Stomach (tissue), 9 donors: ENCODE results near the gene MAG. TPM values are rescaled to one million over a fixed set of nuclear protein-coding genes. Genes with fewer than 3 reads are reported as not detected.
A peak's percentile ranks its signal among the peaks of the same experiment; 100 is the strongest.

Source experiments
- DNase-seq, 2 donors: peaks; one replicate each; pipeline versions ENCODE4 v3.0.0 to v3.0.0-alpha.2; 2013 to 2019
- H3K27ac ChIP-seq, 5 donors: fragments of 200-600 bp in 4 of 5; sonication (generic) in 4 of 5; one replicate each; pipeline ENCODE4 v1.5.1; 2013 to 2019; ENCODE audit warnings: mild to moderate bottlenecking in 1 of 5, moderate library complexity in 1 of 5
- H3K27me3 ChIP-seq, 3 donors: fragments of 200-600 bp; sonication (generic); one replicate each; pipeline ENCODE4 v1.5.1; 2017 to 2019; ENCODE audit warnings: mixed run types in 1 of 3
- H3K36me3 ChIP-seq, 4 donors: fragments of 200-600 bp; sonication (generic); 1 replicate in 3 of 4; 2 replicates in 1 of 4; pipeline ENCODE4 v1.5.1; 2016 to 2019
- H3K4me1 ChIP-seq, 4 donors: fragments of 200-600 bp; sonication (generic); one replicate each; pipeline ENCODE4 v1.5.1; 2016 to 2019
- H3K4me3 ChIP-seq, 4 donors: fragments of 200-600 bp; sonication (generic) in 3 of 4; one replicate each; pipeline ENCODE4 v1.5.1; 2016 to 2019; ENCODE audit warnings: mild to moderate bottlenecking in 1 of 4
- H3K9me3 ChIP-seq, 4 donors: fragments of 200-600 bp; sonication (generic); one replicate each; pipeline ENCODE4 v1.5.1; 2016 to 2019
- CTCF ChIP-seq, 7 experiments: fragments of 450-650 bp in 4 of 7; fragments of 200-600 bp in 3 of 7; sonication (generic) in 3 of 7; IDR thresholded peaks; one replicate each; pipeline ENCODE4 v1.5.1; 2016 to 2019; ENCODE audit warnings: antibody characterized with exemption in 7 of 7, control low read depth in 2 of 7, mild to moderate bottlenecking in 1 of 7
- EP300 ChIP-seq: sonication (generic); formaldehyde crosslinking; IDR thresholded peaks from one replicate; pipeline ENCODE4 v1.6.1; 2017; ENCODE audit warnings: antibody characterized with exemption
- POLR2A ChIP-seq, 4 donors: fragments of 450-650 bp; IDR thresholded peaks; one replicate each; pipeline ENCODE4 v1.6.1; 2016; ENCODE audit warnings: antibody characterized with exemption in 4 of 4, control low read depth in 2 of 4, mild to moderate bottlenecking in 1 of 4, moderate library complexity in 1 of 4
- POLR2AphosphoS5 ChIP-seq, 3 donors: sonication (generic); formaldehyde crosslinking; IDR thresholded peaks; one replicate each; pipeline ENCODE4 v1.6.1; 2016; ENCODE audit warnings: antibody characterized with exemption in 3 of 3
- WGBS, 5 donors: extraction: QIAGEN DNeasy Blood & Tissue Kit in 3 of 5; methylation state at CpG; one replicate each; pipeline versions ENCODE4 v1.1.5 to v1.1.7; 2013 to 2018; 5-methylcytosine and 5-hydroxymethylcytosine counted together
- intact Hi-C: fragments of 100-400 bp; cut with DNase I; formaldehyde crosslinking; loops from one replicate; pipeline ENCODE4 v1.15.1; 2023; ENCODE audit warnings: low total_unique reads
- polyA plus RNA-seq, 3 donors: library from polyadenylated mRNA; stranded (reverse); fragments of 200-250 nt; gene quantifications; one replicate each; pipeline ENCODE4 v1.2.3, GENCODE V29; 2013
- total RNA-seq, 5 donors: library from RNA; depleted of rRNA; stranded (reverse); fragments of >200 nt; gene quantifications; one replicate each; pipeline versions ENCODE4 v1.1.0 to v1.2.3, GENCODE V29; 2014 to 2016
- donor health status: healthy with polysubstance abuse.
- donor health status: Bipolar disorder and iron deficiency.
- donor health status: healthy.

The MAG gene
- total and polyA plus RNA-seq, 8 donors: 0.05 to 5.5 (median 0.73) TPM; not detected in 5

GRCh38 chr19:35348911-35349611 lies 57.1 kb downstream of the MAG start:
- intact Hi-C loops: no loop called here
- H3K36me3 ChIP-seq: no peaks in the 10 kb centered on the region
- peaks cover 0 to 50% (median 5%) of the 10 kb centered on the region in 3 donors for H3K27me3 ChIP-seq
- no peak for TF ChIP-seq POLR2AphosphoS5 (IDR thresholded peaks at IDR 0.05)
- TF ChIP-seq EP300: no peak
- no peak for TF ChIP-seq CTCF (IDR thresholded peaks at IDR 0.05)
- TF ChIP-seq POLR2A (IDR thresholded peaks at IDR 0.05): no peak
- 79 to 83% (median 81%) methylated on average over 18 of the region's 18 CpGs for WGBS, 5 donors
- H3K4me1 ChIP-seq: peaks cover 0 to 28% (median 5%) of the 10 kb centered on the region in 4 donors
- H3K9me3 ChIP-seq: no peaks in the 10 kb centered on the region
- H3K27ac ChIP-seq: no peak overlapping the region
- peak in 1 of 2 donors; percentile 39 for DNase-seq
- no peak overlapping the region for H3K4me3 ChIP-seq

- intact Hi-C loops: no loop called here
- Histone ChIP-seq H3K9me3 (no peaks in the 10 kb centered on the region), H3K27ac (no peak overlapping the region), H3K4me1 (peaks cover 0 to 30% (median 5%) of the 10 kb centered on the region in 4 donors), H3K4me3 (no peak overlapping the region), H3K27me3 (peaks cover 0 to 47% (median 5%) of the 10 kb centered on the region in 3 donors), H3K36me3 (no peaks in the 10 kb centered on the region)
- WGBS, 5 donors: 74 to 81% (median 79%) methylated on average over 11 to 17 of the region's 17 CpGs
- TF ChIP-seq POLR2AphosphoS5 (IDR thresholded peaks at IDR 0.05) (no peak), EP300 (no peak), CTCF (IDR thresholded peaks at IDR 0.05) (no peak), POLR2A (IDR thresholded peaks at IDR 0.05) (no peak)
- DNase-seq: no peak
These were observed 57.9 kb downstream of the MAG start for GRCh38 chr19:35349614-35350521.

GRCh38 chr19:35350591-35350990 lies 58.6 kb downstream of the MAG start:
- TF ChIP-seq EP300 (no peak), CTCF (IDR thresholded peaks at IDR 0.05) (no peak), POLR2AphosphoS5 (IDR thresholded peaks at IDR 0.05) (no peak), POLR2A (IDR thresholded peaks at IDR 0.05) (no peak)

GRCh38 chr19:35351411-35352176 lies 59.6 kb downstream of the MAG start:
- H3K36me3 ChIP-seq: no peaks in the 10 kb centered on the region
- H3K27ac ChIP-seq: no peak overlapping the region
- H3K4me1 ChIP-seq: peaks cover 0 to 33% (median 5%) of the 10 kb centered on the region in 4 donors
- no peak overlapping the region for H3K4me3 ChIP-seq
- intact Hi-C loops: no loop called here
- TF ChIP-seq EP300 (no peak), CTCF (IDR thresholded peaks at IDR 0.05) (no peak), POLR2A (IDR thresholded peaks at IDR 0.05) (no peak), POLR2AphosphoS5 (IDR thresholded peaks at IDR 0.05) (no peak)
- no peak for DNase-seq
- no peaks in the 10 kb centered on the region for H3K9me3 ChIP-seq
- peaks cover 0 to 32% (median 0%) of the 10 kb centered on the region in 3 donors for H3K27me3 ChIP-seq
- WGBS, 5 donors: 91 to 93% (median 92%) methylated on average over 44 to 47 of the region's 47 CpGs

More at GRCh38 chr19:35350591-35350990, 58.6 kb downstream of the MAG start:
- no peaks in the 10 kb centered on the region for H3K36me3 ChIP-seq
- intact Hi-C loops: no loop called here
- DNase-seq: peak in 1 of 2 donors; percentile 44
- no peak overlapping the region for H3K4me3 ChIP-seq
- peaks cover 0 to 40% (median 5%) of the 10 kb centered on the region in 3 donors for H3K27me3 ChIP-seq
- no peaks in the 10 kb centered on the region for H3K9me3 ChIP-seq
- no peak overlapping the region for H3K27ac ChIP-seq
- H3K4me1 ChIP-seq: peaks cover 0 to 30% (median 5%) of the 10 kb centered on the region in 4 donors
- WGBS, 5 donors: 83 to 87% (median 85%) methylated on average over 7 of the region's 7 CpGs
